IMR-90 (cell line): ENCODE measurements around the gene KBTBD12. TPM values are rescaled to one million over a fixed set of nuclear protein-coding genes. Genes with fewer than 3 reads are reported as not detected.

ENCODE experiments used
- ATAC-seq: fragments of 200-7000 bp; cut with Tn5 transposase; 2 replicates; pipeline ENCODE4 v1.9.1; 2020; ENCODE audit warnings: low read depth, mild to moderate bottlenecking, moderate library complexity
- BruUV-seq: library from RNA; stranded (reverse); fragments of 400-500 nt; replicated peaks from 2 replicates; lab custom pipeline; 2021; lab: Mats Ljungman, UMichigan
- CTCF ChIA-PET: fragments of 300-600 bp; formaldehyde crosslinking; extraction: SDS; loops from one replicate; lab custom pipeline; 2021; ENCODE audit warnings: antibody characterized with exemption; lab: Yijun Ruan, JAX
- POLR2A ChIA-PET: fragments of 300-600 bp; sonication (Branson Sonifier 250); formaldehyde crosslinking; loops from one replicate; lab custom pipeline; 2022; ENCODE audit warnings: antibody characterized with exemption; ENCODE audit not compliant: unreplicated experiment; lab: Charles Lee
- DNase-seq: peaks from one replicate; pipeline ENCODE4 v3.0.0; 2013
- H2AFZ ChIP-seq: replicated peaks from 2 replicates; pipeline ENCODE3; 2013; ENCODE audit warnings: low read length, mild to moderate bottlenecking; ENCODE audit not compliant: poor library complexity
- H2AK5ac ChIP-seq: 2 replicates; pipeline ENCODE4 v1.6.1; 2013; ENCODE audit warnings: low read depth, low read length, inconsistent platforms
- H2AK9ac ChIP-seq: replicated peaks from 2 replicates; pipeline ENCODE3; 2013; ENCODE audit warnings: mild to moderate bottlenecking, low read depth, low read length, moderate library complexity; ENCODE audit not compliant: poor library complexity
- H2BK120ac ChIP-seq: 2 replicates; pipeline ENCODE4 v1.6.1; 2013; ENCODE audit warnings: low read depth, low read length, inconsistent platforms
- H2BK15ac ChIP-seq: 3 replicates; pipeline ENCODE4 v1.6.1; 2013; ENCODE audit warnings: low read depth, low read length, inconsistent platforms
- H2BK20ac ChIP-seq: 2 replicates; pipeline ENCODE4 v1.6.1; 2013; ENCODE audit warnings: low read depth, mild to moderate bottlenecking, inconsistent platforms, low read length, moderate library complexity
- H2BK5ac ChIP-seq: 2 replicates; pipeline ENCODE4 v1.6.1; 2013; ENCODE audit warnings: mild to moderate bottlenecking, low read depth, low read length, inconsistent platforms; ENCODE audit not compliant: poor library complexity, severe bottlenecking
- H3K14ac ChIP-seq: replicated peaks from 2 replicates; pipeline ENCODE4 v1.6.1; 2013; ENCODE audit warnings: low read depth, low read length, inconsistent platforms
- H3K18ac ChIP-seq: 2 replicates; pipeline ENCODE4 v1.6.1; 2013; ENCODE audit warnings: low read depth, low read length, control low read depth
- H3K23ac ChIP-seq: 2 replicates; pipeline ENCODE4 v1.6.1; 2013; ENCODE audit warnings: low read depth, low read length, inconsistent platforms
- H3K27ac ChIP-seq: 2 replicates; pipeline ENCODE4 v1.5.1; 2013; ENCODE audit warnings: mild to moderate bottlenecking, control low read depth, low read length; ENCODE audit not compliant: insufficient read depth
- H3K27me3 ChIP-seq: 2 replicates; pipeline ENCODE4 v1.6.1; 2013; ENCODE audit warnings: low read length; ENCODE audit not compliant: control insufficient read depth, insufficient read depth
- H3K36me3 ChIP-seq: 2 replicates; pipeline ENCODE4 v1.6.1; 2013; ENCODE audit warnings: low read length, mixed read lengths; ENCODE audit not compliant: control insufficient read depth, insufficient read depth
- H3K4ac ChIP-seq: 2 replicates; pipeline ENCODE4 v1.6.1; 2013; ENCODE audit warnings: low read depth, low read length, inconsistent platforms
- H3K4me1 ChIP-seq: 2 replicates; pipeline ENCODE4 v1.6.1; 2013; ENCODE audit warnings: low read length, mixed read lengths; ENCODE audit not compliant: control insufficient read depth, insufficient read depth
- H3K4me2 ChIP-seq: 2 replicates; pipeline ENCODE4 v1.6.1; 2013; ENCODE audit warnings: low read depth, mild to moderate bottlenecking, control low read depth, low read length, moderate library complexity
- H3K4me3 ChIP-seq: 2 replicates; pipeline ENCODE4 v1.5.1; 2013; ENCODE audit warnings: low read depth, mild to moderate bottlenecking, control low read depth, low read length, moderate library complexity; ENCODE audit not compliant: insufficient read depth
- H3K56ac ChIP-seq: 2 replicates; pipeline ENCODE4 v1.6.1; 2013; ENCODE audit warnings: low read length, inconsistent platforms; ENCODE audit not compliant: insufficient read depth; ENCODE audit errors: extremely low read depth
- H3K79me1 ChIP-seq, 2 experiments: 2 replicates each; pipeline ENCODE4 v1.6.1; 2013; ENCODE audit warnings: low read length in 2 of 2, inconsistent platforms in 1 of 2, low read depth in 1 of 2
- H3K9ac ChIP-seq: 2 replicates; pipeline ENCODE4 v1.6.1; 2013; ENCODE audit warnings: low read depth, low read length, control low read depth
- H3K9me1 ChIP-seq: 2 replicates; pipeline ENCODE4 v1.6.1; 2013; ENCODE audit warnings: low read length, inconsistent platforms; ENCODE audit not compliant: insufficient read depth
- H3K9me3 ChIP-seq: 2 replicates; pipeline ENCODE4 v1.6.1; 2013; ENCODE audit warnings: low read length; ENCODE audit not compliant: control insufficient read depth, insufficient read depth
- H4K20me1 ChIP-seq: 2 replicates; pipeline ENCODE4 v1.6.1; 2013; ENCODE audit warnings: low read length, inconsistent platforms; ENCODE audit not compliant: insufficient read depth
- H4K5ac ChIP-seq: 2 replicates; pipeline ENCODE4 v1.6.1; 2013; ENCODE audit warnings: mild to moderate bottlenecking, low read depth, low read length, control low read depth
- H4K8ac ChIP-seq, 2 experiments: 2 replicates each; pipeline ENCODE4 v1.6.1; 2013; ENCODE audit warnings: low read depth in 2 of 2, low read length in 2 of 2, control low read depth in 1 of 2, inconsistent platforms in 1 of 2
- H4K91ac ChIP-seq: 2 replicates; pipeline ENCODE4 v1.6.1; 2013; ENCODE audit warnings: low read depth, low read length, inconsistent platforms; ENCODE audit not compliant: insufficient read depth
- CHD1 ChIP-seq: IDR thresholded peaks from 2 replicates; pipeline ENCODE4 v1.6.1; 2012; ENCODE audit warnings: low read depth, low read length, improper control_type of control experiment
- FOS ChIP-seq: fragments of 150-350 bp; IDR thresholded peaks from 2 replicates; pipeline ENCODE4 v1.6.1; 2016; ENCODE audit warnings: low read depth, low read length
- MAFK ChIP-seq: IDR thresholded peaks from 2 replicates; pipeline ENCODE4 v1.6.1; 2012; ENCODE audit warnings: low read depth, low read length, improper control_type of control experiment
- MXI1 ChIP-seq: IDR thresholded peaks from 2 replicates; pipeline ENCODE4 v1.6.1; 2012; ENCODE audit warnings: low read depth, mild to moderate bottlenecking, low read length, moderate library complexity, borderline replicate concordance
- RAD21 ChIP-seq: IDR thresholded peaks from 2 replicates; pipeline ENCODE4 v1.6.1; 2012; ENCODE audit warnings: low read length, improper control_type of control experiment
- SMC3 ChIP-seq: fragments of 150-350 bp; IDR thresholded peaks from 2 replicates; pipeline ENCODE4 v1.6.1; 2016; ENCODE audit warnings: low read depth, mild to moderate bottlenecking, antibody characterized with exemption, low read length, moderate library complexity
- WGBS, 2 experiments: methylation state at CpG; one replicate each; pipeline versions ENCODE4 v1.1.5 to v1.1.7; 2013; ENCODE audit warnings: missing lambda C conversion rate in 2 of 2; ENCODE audit not compliant: insufficient read length in 1 of 2; ENCODE audit errors: extremely low coverage in 2 of 2; 5-methylcytosine and 5-hydroxymethylcytosine counted together
- dilution Hi-C: fragments of 300-500 bp; cut with HindIII; formaldehyde crosslinking; loops from one replicate; pipeline ENCODE4 v1.14.3; 2018; ENCODE audit warnings: low sequenced_read_pairs; ENCODE audit not compliant: unreplicated experiment
- in situ Hi-C: fragments of 300-500 bp; cut with MboI; formaldehyde crosslinking; loops from 3 replicates; pipeline ENCODE4 v1.14.3; 2019; ENCODE audit warnings: low sequenced_read_pairs, inconsistent platforms, mixed read lengths
- intact Hi-C: fragments of 100-400 bp; cut with micrococcal nuclease; formaldehyde crosslinking; loops from 2 replicates; pipeline ENCODE4 v1.10.0; 2022
- polyA plus RNA-seq, 3 experiments: library from polyadenylated mRNA; depleted of rRNA; stranded (reverse); fragments of >200 nt; gene quantifications; 2 replicates each; pipeline ENCODE4 v1.2.3, GENCODE V29; 2012; ENCODE audit warnings: low replicate concordance in 1 of 3
- total RNA-seq: library from RNA; depleted of rRNA; stranded (reverse); fragments of >200 nt; gene quantifications from 2 replicates; pipeline ENCODE4 v1.2.3, GENCODE V29; 2012
- TF ChIP-seq, protein P1 (sequence below): fragments of 150-350 bp; IDR thresholded peaks from 2 replicates; pipeline ENCODE4 v1.6.1; 2017; ENCODE audit warnings: mild to moderate bottlenecking, antibody characterized with exemption, low read length, low read depth

Gene KBTBD12
- total and polyA plus RNA-seq, 2 of the 4 experiments (the other 2 are of a cell fraction): not detected

DNA sequence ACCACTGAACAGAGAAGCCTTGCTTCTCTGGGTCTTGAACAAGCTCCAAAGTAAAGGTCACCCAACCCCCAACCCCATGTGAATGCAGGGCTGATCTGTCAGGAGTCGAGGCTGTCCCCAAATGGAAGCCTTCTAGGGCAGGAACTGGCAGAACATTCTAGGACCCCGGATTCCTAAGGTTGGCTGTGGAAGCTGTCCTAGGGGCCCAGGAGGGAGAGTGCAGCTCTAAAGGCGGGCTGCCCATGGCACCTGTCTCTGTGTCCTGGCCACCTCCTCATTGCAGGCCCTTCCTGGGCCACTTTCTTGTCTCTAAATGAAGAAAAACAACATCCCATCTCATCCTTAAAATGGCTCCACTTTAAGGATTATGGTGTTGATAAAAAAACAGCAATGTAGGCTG lies 83.6 kb downstream of the KBTBD12 start:
- Histone ChIP-seq H3K9me1 (peaks cover 2% of the 10 kb centered on the region; the same call in 1 of the 2 replicates), H2BK5ac (no peak overlapping the region), H3K4ac (no peak overlapping the region), H2AK9ac (no peak overlapping the region), H4K20me1 (no peaks in the 10 kb centered on the region), H3K27ac (no peak overlapping the region), H3K4me1 (no peaks in the 10 kb centered on the region), H3K9ac (no peak overlapping the region), H3K4me2 (no peak overlapping the region), H3K4me3 (no peak overlapping the region), H2BK20ac (no peak overlapping the region), H3K23ac (no peak overlapping the region), H3K79me1 (no peaks in the 10 kb centered on the region), H3K56ac (no peak overlapping the region), H3K18ac (no peak overlapping the region), H2AK5ac (no peak overlapping the region), H2AFZ (no peak overlapping the region), H3K36me3 (no peaks in the 10 kb centered on the region), H3K27me3 (peaks cover 37% of the 10 kb centered on the region), H4K8ac (no peak overlapping the region), H3K9me3 (peaks cover 8% of the 10 kb centered on the region), H3K14ac (no peak overlapping the region), H4K91ac (no peak overlapping the region), H4K5ac (no peak overlapping the region), H2BK120ac (no peak overlapping the region), H2BK15ac (no peak overlapping the region)
- ATAC-seq (no peak), DNase-seq (no peak)
- dilution Hi-C loops (no loop called here), intact Hi-C loops (no loop called here), in situ Hi-C loops (no loop called here)
- BruUV-seq: no TSS peak
- POLR2A ChIA-PET: no interaction called here
- CTCF ChIA-PET: no interaction called here
- no CpG with 5 or more reads among the region's 3 CpGs for WGBS, 2 experiments
- no peak for TF ChIP-seq MXI1
- TF ChIP-seq MAFK: no peak
- no peak for TF ChIP-seq FOS
- no peak for TF ChIP-seq RAD21
- TF ChIP-seq SMC3: no peak
- TF ChIP-seq, protein P1, sequence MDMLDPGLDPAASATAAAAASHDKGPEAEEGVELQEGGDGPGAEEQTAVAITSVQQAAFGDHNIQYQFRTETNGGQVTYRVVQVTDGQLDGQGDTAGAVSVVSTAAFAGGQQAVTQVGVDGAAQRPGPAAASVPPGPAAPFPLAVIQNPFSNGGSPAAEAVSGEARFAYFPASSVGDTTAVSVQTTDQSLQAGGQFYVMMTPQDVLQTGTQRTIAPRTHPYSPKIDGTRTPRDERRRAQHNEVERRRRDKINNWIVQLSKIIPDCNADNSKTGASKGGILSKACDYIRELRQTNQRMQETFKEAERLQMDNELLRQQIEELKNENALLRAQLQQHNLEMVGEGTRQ: no peak
- no peak for TF ChIP-seq CHD1
